Measurements from ENCODE around the gene ZNF649. TPM values are rescaled to one million over a fixed set of nuclear protein-coding genes. Genes with fewer than 3 reads are reported as not detected.

ZNF649 gene
- total RNA-seq, 2 donors from 2014 or later: 61.0 to 69.3 TPM

GRCh38 chr19:51891193-51891747 is 13.5 kb downstream of the ZNF649 start:
- Histone ChIP-seq H3K4me1 (ENCODE audit: control insufficient read depth, insufficient read depth, low read length) (no peaks in the 10 kb centered on the region), H3K36me3 (ENCODE audit: control insufficient read depth, insufficient read depth, low read length) (peaks cover 96% of the 10 kb centered on the region), H3K27me3 (ENCODE audit: control insufficient read depth, insufficient read depth, low read length, poor library complexity, severe bottlenecking) (no peaks in the 10 kb centered on the region), H3K9ac (ENCODE audit: extremely low read depth, low read length, poor library complexity, severe bottlenecking) (no peak overlapping the region), H3K27ac (ENCODE audit: low read depth, low read length) (no peak overlapping the region), H3K4me3 (ENCODE audit: low read length) (peak overlapping the region; percentile 85), H3K9me3 (ENCODE audit: control insufficient read depth, low read length) (peaks cover 100% of the 10 kb centered on the region)
- H3K9me3 Mint-ChIP-seq: peaks cover 96% of the 10 kb centered on the region
- no peak overlapping the region for H3K4me3 Mint-ChIP-seq
- WGBS, 2 experiments (ENCODE audit: insufficient coverage in 1 of 2, insufficient read length in 1 of 2): 95 to 100% methylated on average over 8 to 10 of the region's 10 CpGs
- no peaks in the 10 kb centered on the region for H3K4me1 Mint-ChIP-seq
- H3K27ac Mint-ChIP-seq: no peak overlapping the region
- H3K36me3 Mint-ChIP-seq (ENCODE audit: low read depth): peaks cover 89% of the 10 kb centered on the region
- no peak for TF ChIP-seq CTCF (conservative IDR thresholded peaks at IDR 0.05)
- no peaks in the 10 kb centered on the region for H3K27me3 Mint-ChIP-seq (ENCODE audit: insufficient read depth)
- DNase-seq: no peak

- H3K4me3 Mint-ChIP-seq: no peak overlapping the region
- Histone ChIP-seq H3K27me3 (ENCODE audit: control insufficient read depth, insufficient read depth, low read length, poor library complexity, severe bottlenecking) (no peaks in the 10 kb centered on the region), H3K36me3 (ENCODE audit: control insufficient read depth, insufficient read depth, low read length) (peaks cover 96% of the 10 kb centered on the region), H3K4me3 (ENCODE audit: low read length) (peak overlapping the region; percentile 85), H3K9me3 (ENCODE audit: control insufficient read depth, low read length) (peaks cover 100% of the 10 kb centered on the region), H3K9ac (ENCODE audit: extremely low read depth, low read length, poor library complexity, severe bottlenecking) (no peak overlapping the region), H3K4me1 (ENCODE audit: control insufficient read depth, insufficient read depth, low read length) (no peaks in the 10 kb centered on the region), H3K27ac (ENCODE audit: low read depth, low read length) (no peak overlapping the region)
- H3K9me3 Mint-ChIP-seq: peaks cover 92% of the 10 kb centered on the region
- peaks cover 87% of the 10 kb centered on the region for H3K36me3 Mint-ChIP-seq (ENCODE audit: low read depth)
- no peak for TF ChIP-seq CTCF (conservative IDR thresholded peaks at IDR 0.05)
- H3K27ac Mint-ChIP-seq: no peak overlapping the region
- no peak for DNase-seq
- H3K4me1 Mint-ChIP-seq: no peaks in the 10 kb centered on the region
- H3K27me3 Mint-ChIP-seq (ENCODE audit: insufficient read depth): no peaks in the 10 kb centered on the region
Observed at GRCh38 chr19:51889934-51890333, 14.9 kb downstream of the ZNF649 start.

- H3K4me3 ChIP-seq (ENCODE audit: low read length): peak within 1 kb of the TSS; percentile 85
- H3K4me3 Mint-ChIP-seq: peak within 1 kb of the TSS; percentile 97
- peaks cover 94% of the 10 kb centered on the region for H3K36me3 ChIP-seq (ENCODE audit: control insufficient read depth, insufficient read depth, low read length)
- peak within 1 kb of the TSS; percentile 12 for H3K27ac ChIP-seq (ENCODE audit: low read depth, low read length)
- 46 to 57% methylated on average over 24 to 56 of the region's 56 CpGs for WGBS, 2 experiments (ENCODE audit: insufficient coverage in 1 of 2, insufficient read length in 1 of 2)
- no peaks in the 10 kb centered on the region for H3K27me3 Mint-ChIP-seq (ENCODE audit: insufficient read depth)
- no peaks in the 10 kb centered on the region for H3K27me3 ChIP-seq (ENCODE audit: control insufficient read depth, insufficient read depth, low read length, poor library complexity, severe bottlenecking)
- H3K9me3 ChIP-seq (ENCODE audit: control insufficient read depth, low read length): peaks cover 100% of the 10 kb centered on the region
- no peaks in the 10 kb centered on the region for H3K4me1 Mint-ChIP-seq
- TF ChIP-seq CTCF (conservative IDR thresholded peaks at IDR 0.05): no peak
- no peaks in the 10 kb centered on the region for H3K4me1 ChIP-seq (ENCODE audit: control insufficient read depth, insufficient read depth, low read length)
- DNase-seq: peak; percentile 92
- peaks cover 82% of the 10 kb centered on the region for H3K36me3 Mint-ChIP-seq (ENCODE audit: low read depth)
- H3K27ac Mint-ChIP-seq: peak within 1 kb of the TSS; percentile 99
- peak within 1 kb of the TSS; percentile 77 for H3K9ac ChIP-seq (ENCODE audit: extremely low read depth, low read length, poor library complexity, severe bottlenecking)
- H3K9me3 Mint-ChIP-seq: peaks cover 86% of the 10 kb centered on the region
Observed at GRCh38 chr19:51887522-51888498, 17.0 kb downstream of the ZNF649 start, which contains the start of gene ZNF577. TSS of gene ZNF577 (minus strand) at chr19:51887951. CDS start at chr19:51880382, 7,569 bp downstream.
